ENCODE data around the gene MLIP.

GRCh38 chr6:54217018-54217417, 105.8 kb downstream of the MLIP start:
- no peak for TF ChIP-seq CTCF (conservative IDR thresholded peaks at IDR 0.05)
- TF ChIP-seq ZFX (IDR thresholded peaks at IDR 0.05): no peak
